OCI-LY1 (cell line): ENCODE data around the gene TMEM256.

Source experiments
- EZH2 ChIP-seq: fragments of 200-600 bp; sonication (generic), shearing (Covaris generic); IDR thresholded peaks from 2 replicates; pipeline ENCODE4 v1.8.0; 2017; ENCODE audit warnings: borderline replicate concordance, mixed run types, mild to moderate bottlenecking, antibody characterized with exemption, low read length, moderate library complexity, mixed read lengths
- TF ChIP-seq, protein P1 (sequence below): fragments of 200-600 bp; sonication (generic), shearing (Covaris generic); IDR thresholded peaks from 2 replicates; pipeline ENCODE4 v1.5.1; 2017; ENCODE audit warnings: mild to moderate bottlenecking, antibody characterized with exemption, low read length, moderate library complexity, mixed read lengths

DNA sequence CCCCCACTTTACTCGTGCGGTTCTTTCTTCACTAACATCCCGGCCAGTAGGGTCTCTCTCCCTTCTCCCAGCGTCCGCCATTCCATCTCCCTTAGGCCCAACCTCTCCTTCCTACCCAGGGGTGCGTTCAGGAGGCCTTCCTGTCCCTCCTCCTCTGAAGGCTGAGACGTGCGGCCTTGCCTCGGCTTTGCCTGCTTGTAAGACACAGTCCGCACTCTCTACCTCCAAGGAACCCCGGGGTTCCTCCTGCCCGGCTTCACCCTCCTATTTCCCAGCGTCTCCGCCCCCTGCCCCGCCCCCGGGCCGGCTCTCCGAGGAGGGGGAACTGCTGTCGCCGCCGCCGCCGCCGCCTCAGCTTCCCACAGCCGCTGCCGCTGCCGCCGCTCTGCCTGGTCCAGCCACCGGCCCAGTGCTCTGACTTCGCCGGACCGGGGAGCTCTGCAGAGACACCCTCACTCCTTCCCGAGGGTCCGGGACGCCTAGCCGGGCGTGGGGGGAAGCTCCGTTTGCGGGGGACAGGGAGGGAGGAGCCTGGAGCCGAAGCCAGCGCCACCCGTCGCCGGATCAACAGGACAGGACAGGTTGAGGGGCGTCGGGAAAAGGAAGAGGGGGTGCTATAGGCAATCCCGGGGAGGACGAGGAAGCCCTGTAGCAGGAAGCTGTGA is 34.2 kb upstream of the TMEM256 start:
- TF ChIP-seq, protein P1, sequence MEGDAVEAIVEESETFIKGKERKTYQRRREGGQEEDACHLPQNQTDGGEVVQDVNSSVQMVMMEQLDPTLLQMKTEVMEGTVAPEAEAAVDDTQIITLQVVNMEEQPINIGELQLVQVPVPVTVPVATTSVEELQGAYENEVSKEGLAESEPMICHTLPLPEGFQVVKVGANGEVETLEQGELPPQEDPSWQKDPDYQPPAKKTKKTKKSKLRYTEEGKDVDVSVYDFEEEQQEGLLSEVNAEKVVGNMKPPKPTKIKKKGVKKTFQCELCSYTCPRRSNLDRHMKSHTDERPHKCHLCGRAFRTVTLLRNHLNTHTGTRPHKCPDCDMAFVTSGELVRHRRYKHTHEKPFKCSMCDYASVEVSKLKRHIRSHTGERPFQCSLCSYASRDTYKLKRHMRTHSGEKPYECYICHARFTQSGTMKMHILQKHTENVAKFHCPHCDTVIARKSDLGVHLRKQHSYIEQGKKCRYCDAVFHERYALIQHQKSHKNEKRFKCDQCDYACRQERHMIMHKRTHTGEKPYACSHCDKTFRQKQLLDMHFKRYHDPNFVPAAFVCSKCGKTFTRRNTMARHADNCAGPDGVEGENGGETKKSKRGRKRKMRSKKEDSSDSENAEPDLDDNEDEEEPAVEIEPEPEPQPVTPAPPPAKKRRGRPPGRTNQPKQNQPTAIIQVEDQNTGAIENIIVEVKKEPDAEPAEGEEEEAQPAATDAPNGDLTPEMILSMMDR: no peak
- TF ChIP-seq EZH2: no peak
